HG02943 (cell line): Measurements from ENCODE around the gene GFI1.
"Not testable (repeated sequence)": the region's sequence is repeated elsewhere in the genome, so short reads cannot be mapped to it uniquely, and the experiment has no call there.

ENCODE experiments used
- ATAC-seq: cut with Tn5 transposase; IDR thresholded peaks from one replicate; pipeline ENCODE4 v1.9.1; 2021; ENCODE audit warnings: mild to moderate bottlenecking, low read depth, moderate library complexity; ENCODE audit not compliant: unreplicated experiment

Gene GFI1

DNA sequence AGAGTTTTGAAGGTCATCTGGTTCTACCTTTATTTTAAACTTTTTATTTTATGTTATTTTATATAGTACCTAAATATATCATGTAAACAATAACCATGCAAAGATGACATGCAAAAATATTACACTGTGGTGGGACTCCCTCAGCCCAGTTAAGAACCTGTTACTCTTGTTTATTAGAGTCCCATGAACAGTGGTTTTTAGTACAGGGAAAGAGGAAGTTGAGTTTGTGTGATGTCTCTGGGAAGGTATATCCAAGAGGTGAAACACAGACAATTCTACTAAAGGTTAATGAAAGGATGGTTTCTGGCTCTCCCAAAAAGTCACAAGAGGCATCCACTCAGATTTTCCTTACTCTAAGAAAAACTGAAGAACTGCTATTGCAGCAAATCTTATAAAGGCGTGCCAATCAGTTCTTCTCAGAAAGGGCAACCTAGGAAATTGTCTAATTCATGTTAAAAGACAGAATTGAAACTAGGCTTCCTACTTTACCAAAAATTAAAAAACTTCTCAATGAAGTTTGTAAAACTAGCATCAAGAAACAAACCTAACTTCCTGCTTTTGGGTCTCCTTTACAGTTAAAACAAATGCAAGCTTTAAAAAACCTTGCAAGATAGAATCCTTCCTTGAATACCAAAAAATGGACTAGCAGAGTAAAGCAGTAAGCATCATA is 19.9 kb downstream of the GFI1 start:
- no peak for ATAC-seq

DNA sequence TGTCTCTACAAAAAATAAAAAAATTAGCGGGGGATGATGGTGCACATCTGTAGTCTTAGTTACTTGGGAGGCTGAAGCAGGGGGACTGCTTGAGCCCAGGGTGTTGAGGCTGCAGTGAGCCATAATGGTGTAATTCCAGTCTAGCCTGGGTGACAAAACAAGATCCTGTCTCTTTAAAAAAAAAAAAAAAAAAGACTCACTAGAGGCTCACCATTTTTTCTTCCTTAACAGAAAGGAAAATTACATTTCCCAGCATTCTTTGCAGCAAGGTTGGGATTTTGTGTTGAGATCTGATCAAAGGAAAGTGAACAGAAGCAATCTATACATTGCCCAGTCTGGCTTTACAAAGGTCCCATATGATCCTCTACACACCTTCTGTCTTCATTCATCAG is 21.5 kb downstream of the GFI1 start:
- ATAC-seq, result no peak

DNA sequence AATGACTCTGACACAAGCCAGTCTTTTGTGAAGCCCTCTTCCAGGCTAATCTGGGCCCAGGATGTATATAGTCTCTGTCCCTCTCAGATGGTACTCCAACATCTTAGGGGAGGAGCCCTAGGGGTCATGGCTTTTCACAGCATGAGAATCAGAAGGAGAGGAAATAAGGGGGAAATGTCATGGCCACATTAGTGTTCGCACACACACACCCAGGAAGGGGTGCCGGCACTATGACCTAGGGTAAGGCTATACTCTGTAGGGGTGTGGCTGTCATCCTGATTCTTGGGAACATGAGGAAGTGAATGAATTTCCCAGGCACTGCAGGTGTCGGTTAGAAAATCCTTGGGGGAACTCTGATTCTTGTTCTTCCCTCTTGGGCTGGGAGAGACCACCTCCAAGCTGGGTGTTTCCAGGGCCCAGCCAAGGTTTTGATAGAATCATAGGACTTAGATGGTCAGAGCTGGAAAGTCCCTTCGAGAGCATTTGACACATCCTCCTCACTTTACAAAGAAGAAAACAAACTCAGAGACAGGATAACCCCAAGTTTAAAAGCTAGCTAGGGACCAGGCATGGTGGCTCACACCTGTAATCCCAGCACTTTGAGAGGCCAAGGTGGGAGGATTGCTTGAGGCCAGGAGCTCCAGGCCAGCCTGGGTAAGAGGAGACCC is 22.0 kb downstream of the GFI1 start:
- ATAC-seq, result no peak

DNA sequence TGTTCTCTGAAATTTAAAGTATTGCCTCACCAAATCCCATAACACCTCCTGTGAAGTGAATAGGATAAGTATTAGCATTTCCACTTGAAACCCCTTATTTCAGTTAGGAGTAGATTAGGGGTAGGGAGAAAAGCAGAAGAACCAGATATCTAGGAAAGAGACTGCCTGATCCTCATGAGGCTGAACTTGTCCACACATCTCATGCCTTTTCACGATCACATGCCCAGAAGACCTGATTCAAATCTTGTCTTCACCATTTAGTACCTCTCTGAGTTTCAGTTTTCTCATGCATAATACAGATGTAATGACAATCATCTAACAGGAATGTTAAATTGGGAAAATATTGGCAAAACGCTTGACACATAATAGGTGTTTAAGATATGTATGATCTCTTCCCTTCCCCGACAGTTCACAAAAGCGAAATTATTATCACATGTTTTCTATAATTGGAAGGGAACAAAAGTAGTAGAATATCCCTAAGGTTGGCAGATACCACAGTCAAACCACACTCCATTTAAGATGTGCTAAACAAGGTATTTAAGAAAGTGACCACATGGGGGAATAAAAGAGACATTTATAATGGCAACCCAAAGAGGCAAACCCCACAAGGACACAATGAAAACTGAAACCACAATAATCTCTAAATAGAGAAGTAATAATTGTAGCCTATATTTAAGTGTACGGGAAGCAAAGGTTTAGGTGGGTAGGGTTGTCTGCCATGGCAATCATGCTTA is 25.2 kb downstream of the GFI1 start:
- no peak for ATAC-seq

DNA sequence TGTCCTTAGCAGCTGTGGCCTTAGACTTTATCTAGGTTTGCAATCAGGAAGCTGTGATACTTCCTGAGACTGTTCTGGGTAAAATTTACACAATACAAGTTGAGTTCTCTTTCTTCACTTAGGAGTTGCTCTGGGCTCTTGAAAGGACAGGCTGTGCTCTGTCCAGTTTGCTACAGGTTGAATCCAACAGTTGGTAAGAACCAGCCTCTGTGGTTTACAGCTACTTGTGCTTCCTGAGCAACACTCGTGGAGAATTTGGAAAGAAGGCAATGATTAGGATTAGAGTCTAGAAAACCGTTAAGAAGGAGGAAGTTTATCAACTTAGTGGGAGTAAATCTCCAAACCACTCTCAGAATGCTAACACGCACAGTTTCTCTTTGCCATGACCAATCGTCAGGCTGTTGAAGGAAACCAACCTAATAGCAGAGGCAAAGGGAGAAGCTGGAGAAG is 26.8 kb downstream of the GFI1 start:
- no peak for ATAC-seq

DNA sequence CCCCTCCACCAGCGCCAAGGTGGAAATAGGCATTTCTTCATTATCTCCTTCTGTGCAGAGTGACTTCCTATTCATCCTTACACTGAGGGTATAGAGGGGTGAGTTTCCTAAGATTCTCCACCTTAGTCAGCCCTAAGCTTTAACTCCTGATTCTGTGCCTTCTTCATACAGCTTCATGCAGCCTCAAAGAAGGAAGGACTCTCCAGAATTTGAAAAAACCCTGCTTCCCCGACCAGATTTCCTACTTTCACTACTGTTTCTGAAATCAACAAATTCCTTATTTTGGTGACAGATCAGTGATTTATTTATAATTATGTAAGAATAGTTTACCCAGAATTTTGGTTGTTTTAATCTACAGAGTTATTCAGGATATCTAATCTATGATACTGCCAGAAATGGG is 28.6 kb downstream of the GFI1 start:
- ATAC-seq, result no peak

DNA sequence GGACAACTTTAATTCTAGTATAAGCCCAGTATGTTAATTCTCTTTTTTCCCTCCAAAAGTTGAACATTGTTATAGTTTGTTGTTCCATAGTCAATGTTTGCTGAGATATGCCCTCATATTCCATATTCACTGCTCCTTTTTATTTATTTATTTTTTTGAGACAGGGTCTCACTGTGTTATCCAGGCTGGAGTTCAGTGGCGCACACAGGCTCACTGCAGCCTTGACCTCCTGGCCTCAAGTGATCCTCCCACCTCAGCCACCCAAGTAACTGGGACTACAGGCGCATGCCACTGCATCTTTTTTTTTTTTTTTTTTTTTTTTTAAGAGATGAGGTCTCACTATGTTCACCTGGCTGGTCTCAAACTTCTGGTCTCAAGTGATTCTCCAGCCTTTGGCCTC is 38.7 kb downstream of the GFI1 start:
- ATAC-seq, result no peak

DNA sequence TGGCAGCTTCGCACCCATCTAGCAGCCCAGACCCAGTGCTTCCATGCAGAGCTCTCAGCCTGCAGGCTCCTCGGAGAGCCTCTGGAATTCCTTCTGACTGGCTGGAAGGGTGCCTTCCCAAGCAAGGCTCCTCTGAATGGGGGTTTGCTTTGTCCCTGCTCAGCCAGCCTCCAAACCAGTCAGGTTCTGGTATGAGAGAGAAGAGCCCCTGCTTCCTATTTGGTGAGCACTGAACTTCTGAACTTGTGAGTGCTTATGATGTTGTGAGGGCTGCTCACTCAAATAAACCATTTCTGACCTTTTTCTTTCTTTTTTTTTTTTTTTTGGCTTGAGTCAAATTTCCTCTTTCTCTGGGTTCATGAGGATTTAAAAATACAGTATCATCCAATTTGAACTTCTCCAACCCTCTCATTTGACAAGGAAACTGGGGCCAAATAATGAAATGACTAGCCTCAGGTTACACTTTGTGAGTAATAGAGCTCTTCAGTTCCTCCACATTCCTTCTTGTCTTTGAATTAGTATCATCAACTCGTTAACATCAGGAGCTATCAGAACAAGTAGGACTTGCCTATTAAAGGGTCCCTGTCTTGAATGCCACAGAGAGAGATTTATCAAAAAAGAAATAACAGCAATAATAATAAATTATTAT is 39.6 kb downstream of the GFI1 start:
- ATAC-seq, result no peak

DNA sequence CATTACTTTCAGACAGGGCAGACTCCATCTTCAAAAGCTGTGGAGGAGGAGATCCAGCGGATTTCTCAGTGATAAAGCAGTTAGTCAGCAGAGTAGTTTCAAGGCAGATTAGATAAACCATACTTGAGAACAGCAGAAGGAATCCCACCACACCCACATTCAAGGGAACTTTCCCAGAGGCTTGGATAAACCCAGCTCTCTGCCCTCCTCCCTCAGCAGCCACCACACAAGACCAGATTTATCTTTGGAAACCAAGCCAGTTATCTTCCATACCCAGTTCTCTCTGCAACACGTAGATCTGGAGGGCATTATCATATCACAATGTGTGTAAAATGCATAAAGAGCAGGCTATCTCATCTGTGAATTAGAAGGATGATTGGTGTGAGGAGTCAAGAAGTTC is 40.2 kb downstream of the GFI1 start:
- ATAC-seq, result no peak

DNA sequence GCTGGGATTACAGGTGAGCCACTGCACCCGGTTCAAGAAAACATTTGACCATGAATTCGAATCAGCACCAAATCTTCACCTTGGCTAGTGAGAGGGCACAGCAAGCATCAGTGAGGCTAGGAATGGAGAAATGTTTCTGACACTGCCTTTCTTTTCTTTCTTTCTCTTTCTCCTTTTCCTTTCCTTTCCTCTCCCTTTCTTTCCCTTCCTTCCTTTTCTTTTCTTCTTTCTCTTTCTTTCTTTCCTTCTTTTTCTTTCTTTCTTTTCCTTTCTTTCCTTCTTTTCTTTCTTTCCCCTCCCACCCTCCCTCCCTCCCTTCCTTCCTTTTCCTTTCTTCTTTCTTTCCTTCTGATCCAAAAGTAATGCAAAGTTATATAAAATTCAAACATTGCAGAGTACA is 40.9 kb downstream of the GFI1 start:
- no peak for ATAC-seq

DNA sequence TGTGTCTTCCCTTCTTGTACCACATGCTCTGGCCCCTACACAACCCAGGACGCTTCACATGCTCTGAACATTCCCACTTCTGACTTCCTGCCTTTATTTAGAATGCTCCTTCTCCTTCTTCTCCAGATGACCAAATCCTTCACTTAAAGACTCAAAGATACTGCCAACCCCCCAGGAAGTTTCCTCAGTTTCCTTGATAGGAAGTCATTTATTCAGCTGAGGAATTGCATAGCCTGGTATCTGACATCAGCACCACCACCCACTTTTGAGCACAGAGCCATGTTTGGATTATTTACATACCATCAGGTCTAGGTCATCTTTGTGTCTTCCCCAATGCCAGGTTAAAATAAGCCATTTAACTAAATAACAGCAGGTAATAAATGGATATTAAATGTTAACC is 42.4 kb downstream of the GFI1 start:
- no peak for ATAC-seq

DNA sequence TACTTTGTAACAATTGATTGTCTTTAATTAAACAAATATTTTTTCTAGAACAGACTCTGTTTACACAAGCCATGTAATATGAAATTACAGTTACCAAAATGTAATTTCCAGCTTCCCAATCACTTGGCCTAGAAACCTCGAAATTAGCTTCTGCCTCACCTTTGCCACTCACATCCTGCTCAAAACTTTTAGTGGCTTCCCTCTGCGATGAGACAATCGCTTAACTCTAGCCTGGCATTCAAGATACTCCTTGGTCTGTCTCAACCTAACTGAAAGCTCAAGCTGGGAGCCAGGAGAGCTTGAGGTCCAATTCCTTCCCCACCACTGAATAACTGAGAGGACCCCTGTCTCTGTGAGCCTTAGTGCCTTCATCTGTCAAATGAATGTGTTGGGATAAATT is 42.8 kb downstream of the GFI1 start:
- no peak for ATAC-seq

DNA sequence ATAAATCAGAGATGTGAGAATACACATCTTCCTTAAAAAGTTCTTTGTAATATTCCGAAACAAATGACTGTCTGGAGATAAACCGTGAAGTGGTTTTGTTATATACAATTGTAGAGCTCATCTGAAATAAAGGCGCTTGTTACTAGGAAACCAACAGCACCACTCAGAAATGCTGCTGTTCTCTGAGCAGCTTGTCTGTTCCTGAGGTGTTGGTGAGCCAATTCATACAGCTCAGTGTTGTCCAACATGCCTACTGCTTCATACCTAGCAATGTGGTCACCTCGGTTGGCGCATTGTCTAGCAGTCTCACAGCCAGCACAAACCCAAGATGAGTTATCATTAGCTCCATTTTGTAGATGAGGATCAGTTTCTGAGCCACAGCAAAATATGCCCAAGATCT is 44.4 kb downstream of the GFI1 start:
- no peak for ATAC-seq

DNA sequence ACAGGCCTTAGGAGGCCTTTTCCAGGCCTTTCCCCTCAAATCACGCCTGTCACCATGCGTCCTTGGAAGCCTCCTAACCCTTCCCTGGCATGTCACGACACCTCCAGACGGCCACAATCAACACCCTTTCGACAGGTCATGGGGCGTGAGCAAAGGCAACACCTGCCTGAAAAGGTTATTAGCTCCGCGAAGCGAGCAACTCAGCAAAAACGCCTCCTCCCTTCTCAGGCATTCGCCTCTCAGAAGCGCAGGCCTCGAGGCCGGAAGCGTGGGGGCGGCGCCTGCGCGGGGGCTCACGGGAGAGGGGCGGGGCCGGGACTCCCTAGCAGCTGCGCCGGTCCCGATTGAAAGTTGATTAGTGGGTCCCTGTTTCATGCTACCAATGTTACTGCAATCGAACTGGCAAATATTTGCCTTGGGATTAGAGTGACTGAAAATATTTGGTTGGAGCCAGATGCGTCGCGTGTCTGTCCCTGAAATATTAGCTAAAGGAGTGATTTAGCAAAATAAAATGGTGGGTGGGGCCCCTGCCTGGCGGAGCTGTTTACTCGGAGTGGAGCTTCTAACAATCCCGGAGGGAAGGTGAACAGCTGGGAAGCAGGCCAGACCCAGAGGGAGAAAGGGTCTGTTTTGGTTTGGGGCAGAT is 44.9 kb downstream of the GFI1 start:
- no peak for ATAC-seq

DNA sequence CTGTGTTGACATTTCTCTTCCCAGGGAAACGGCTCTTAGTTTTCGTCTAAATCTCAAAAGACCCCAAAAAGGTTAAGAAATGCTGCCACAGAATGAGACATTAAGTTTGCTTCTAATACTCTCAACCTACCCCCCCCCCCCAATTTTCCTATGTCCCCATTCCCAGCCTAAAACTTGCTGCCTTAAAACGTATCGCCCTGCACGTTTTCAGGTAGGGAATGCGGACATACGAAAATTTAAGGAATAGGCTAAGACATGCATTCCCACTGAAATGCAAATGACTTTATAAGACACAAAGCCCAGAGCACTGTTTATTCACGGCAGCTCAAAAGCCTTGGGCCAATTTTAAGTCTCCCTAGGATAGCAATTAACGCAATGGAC is 45.4 kb downstream of the GFI1 start:
- ATAC-seq, result no peak

DNA sequence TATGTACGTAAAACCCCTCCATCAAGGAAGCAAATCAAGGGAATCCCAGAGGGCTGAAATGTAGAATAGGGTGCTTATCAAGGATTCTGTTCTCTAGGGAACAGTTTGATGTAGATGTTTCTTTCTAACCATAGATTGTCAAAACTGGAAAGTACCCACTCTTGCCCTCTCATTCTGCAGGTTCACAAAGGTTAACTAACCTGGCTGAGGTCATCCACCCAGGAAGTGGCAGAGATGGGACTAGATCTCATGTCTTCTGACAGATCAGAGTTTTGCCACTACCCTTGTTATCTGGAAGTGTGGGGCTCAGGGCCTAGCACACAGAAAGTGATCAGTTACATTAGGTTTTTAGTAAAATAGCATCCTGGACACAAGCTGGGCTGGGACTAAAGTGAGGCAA is 47.4 kb downstream of the GFI1 start:
- ATAC-seq, result no peak

DNA sequence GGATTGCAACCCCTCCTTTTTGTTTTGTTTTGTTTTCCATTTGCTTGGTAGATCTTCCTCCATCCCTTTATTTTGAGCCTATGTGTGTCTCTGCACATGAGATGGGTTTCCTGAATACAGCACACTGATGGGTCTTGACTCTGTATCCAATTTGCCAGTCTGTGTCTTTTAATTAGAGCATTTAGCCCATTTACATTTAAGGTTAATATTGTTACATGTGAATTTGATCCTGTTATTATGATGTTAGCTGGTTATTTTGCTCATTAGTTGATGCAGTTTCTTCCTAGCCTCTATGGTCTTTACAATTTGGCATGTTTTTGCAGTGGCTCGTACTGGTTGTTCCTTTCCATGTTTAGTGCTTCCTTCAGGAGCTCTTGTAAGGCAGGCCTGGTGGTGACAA is 52.2 kb downstream of the GFI1 start:
- ATAC-seq, result not testable (repeated sequence)

DNA sequence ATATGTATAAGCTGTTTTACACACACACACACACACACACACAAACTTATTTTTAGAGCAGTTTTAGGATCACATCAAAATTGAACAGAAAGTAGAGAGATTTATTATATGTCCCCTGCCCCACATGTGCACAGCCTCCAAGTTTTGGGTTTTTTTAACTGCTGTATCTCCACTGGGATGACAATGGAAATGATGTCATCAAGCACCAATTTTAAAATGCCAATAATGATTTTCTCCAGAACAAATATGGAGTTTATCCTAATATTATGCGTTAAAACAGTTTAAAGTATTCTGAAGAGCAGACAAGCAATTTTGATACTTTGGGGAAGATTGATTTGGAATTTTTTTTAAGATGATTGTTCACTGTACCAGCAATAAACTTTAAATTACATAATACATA is 56.7 kb downstream of the GFI1 start:
- ATAC-seq, result no peak

DNA sequence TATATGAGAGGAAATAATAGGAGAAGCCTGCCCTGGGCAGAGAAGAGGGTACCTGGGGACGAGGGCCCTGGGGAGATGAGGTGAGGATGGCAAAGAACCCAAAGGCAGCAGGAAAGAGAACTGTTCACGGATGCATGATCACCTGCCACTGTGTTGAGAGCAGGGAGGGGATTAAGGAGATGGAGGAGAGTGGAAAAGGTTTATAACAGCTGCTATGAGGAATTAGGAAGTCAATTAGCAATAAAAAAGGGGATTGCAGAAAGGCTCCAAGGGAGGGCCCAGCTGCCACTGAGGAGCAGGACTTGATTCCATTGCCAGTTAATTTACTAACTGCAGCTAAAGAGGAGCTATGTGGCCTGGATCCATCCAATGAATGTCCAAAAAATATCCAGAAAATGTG is 61.1 kb downstream of the GFI1 start:
- no peak for ATAC-seq
